Measurements from ENCODE around the gene INSRR.

DNA sequence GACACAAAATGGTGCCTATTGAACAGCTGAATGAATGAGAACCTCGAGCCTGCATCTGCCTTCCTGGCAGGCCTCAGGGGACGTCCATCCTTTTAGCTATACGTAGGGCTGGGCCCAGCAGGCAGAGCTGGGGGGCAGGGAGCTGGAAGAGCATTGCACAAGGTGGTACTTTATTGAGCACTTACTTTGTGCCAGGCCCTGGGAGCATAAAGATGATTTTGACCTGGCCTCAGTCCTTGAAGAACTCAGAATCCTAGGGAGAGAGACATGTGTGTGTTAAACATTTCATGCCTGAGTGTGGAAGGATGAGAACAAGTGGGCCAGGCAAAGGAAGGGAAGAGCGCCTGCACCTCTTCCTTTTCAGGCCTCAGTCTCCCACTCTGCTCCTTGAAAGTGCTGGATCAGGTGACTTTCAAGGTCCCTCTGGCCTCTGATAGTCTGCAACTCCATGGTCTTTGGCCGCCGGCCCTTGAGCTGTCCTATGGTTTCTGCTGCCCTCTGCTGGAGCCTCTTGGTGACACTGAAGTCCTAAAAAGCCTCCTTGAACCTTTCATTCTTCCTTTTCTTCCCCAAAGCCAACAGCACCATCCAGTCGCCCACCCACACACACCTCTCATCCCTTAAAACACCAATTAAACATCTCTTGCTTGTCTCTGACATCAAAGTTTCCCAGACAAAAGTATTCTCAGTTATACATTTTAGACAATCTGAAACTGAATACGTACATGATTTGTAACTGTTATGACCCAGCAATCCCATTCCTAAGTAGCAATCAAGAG is 31.1 kb upstream of the INSRR start:
- TF ChIP-seq, protein P1, sequence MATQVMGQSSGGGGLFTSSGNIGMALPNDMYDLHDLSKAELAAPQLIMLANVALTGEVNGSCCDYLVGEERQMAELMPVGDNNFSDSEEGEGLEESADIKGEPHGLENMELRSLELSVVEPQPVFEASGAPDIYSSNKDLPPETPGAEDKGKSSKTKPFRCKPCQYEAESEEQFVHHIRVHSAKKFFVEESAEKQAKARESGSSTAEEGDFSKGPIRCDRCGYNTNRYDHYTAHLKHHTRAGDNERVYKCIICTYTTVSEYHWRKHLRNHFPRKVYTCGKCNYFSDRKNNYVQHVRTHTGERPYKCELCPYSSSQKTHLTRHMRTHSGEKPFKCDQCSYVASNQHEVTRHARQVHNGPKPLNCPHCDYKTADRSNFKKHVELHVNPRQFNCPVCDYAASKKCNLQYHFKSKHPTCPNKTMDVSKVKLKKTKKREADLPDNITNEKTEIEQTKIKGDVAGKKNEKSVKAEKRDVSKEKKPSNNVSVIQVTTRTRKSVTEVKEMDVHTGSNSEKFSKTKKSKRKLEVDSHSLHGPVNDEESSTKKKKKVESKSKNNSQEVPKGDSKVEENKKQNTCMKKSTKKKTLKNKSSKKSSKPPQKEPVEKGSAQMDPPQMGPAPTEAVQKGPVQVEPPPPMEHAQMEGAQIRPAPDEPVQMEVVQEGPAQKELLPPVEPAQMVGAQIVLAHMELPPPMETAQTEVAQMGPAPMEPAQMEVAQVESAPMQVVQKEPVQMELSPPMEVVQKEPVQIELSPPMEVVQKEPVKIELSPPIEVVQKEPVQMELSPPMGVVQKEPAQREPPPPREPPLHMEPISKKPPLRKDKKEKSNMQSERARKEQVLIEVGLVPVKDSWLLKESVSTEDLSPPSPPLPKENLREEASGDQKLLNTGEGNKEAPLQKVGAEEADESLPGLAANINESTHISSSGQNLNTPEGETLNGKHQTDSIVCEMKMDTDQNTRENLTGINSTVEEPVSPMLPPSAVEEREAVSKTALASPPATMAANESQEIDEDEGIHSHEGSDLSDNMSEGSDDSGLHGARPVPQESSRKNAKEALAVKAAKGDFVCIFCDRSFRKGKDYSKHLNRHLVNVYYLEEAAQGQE (IDR thresholded peaks at IDR 0.05; ENCODE audit: low read depth), result no peak
- TF ChIP-seq NFIC (IDR thresholded peaks at IDR 0.05) (no peak), EP300 (IDR thresholded peaks at IDR 0.05; ENCODE audit: borderline replicate concordance) (no peak)
